Measurements from ENCODE around the gene EFCAB9. TPM values are rescaled to one million over a fixed set of nuclear protein-coding genes. Genes with fewer than 3 reads are reported as not detected.

EFCAB9 gene
- polyA plus RNA-seq, 1 of the 3 experiments (the other 2 are of a cell fraction): 0.10 TPM

GRCh38 chr5:172145870-172146747, 47.9 kb upstream of the EFCAB9 start:
- 89% methylated on average over 17 of the region's 21 CpGs for WGBS (ENCODE audit: low lambda C conversion rate)

DNA sequence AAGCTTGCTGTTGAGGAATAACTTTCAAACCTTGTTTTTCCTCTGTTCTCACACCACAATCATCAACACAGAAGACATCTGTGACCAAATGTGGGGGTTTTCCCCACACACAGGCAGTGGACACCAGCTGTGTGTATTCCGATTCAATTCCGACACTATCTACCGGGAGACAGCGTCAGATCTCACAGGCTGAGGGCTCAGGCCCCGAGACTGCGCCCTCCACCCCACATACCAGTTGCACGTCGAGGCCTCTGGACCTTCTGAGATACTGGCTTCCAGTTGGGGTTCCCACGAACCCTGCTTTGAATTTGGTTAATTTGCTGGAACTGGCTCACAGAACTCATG, 47.3 kb upstream of the EFCAB9 start:
- Histone ChIP-seq H3K9ac (no peak overlapping the region), H3K9me3 (no peaks in the 10 kb centered on the region), H3F3A (replicated peaks; ENCODE audit: insufficient read depth) (no peaks in the 10 kb centered on the region), H3K36me3 (replicated peaks in 1 of 2; ENCODE audit: control insufficient read depth in 1 of 2, insufficient read depth in 2 of 2, low read length in 1 of 2) (no peaks in the 10 kb centered on the region), H2AFZ (ENCODE audit: low read depth) (no peak overlapping the region), H4K20me1 (ENCODE audit: insufficient read depth) (peaks cover 10% of the 10 kb centered on the region; the same call in 1 of the 2 replicates), H3K4me3 (ENCODE audit: low read depth in 2 of 2, low read length in 1 of 2) (no peak overlapping the region), H3K27ac (ENCODE audit: low read depth in 2 of 2, low read length in 1 of 2) (no peak overlapping the region), H3K27me3 (ENCODE audit: insufficient read depth) (no peaks in the 10 kb centered on the region), H3K4me2 (no peak overlapping the region), H3K9me2 (no peaks in the 10 kb centered on the region), H3K4me1 (ENCODE audit: control insufficient read depth in 1 of 2, insufficient read depth in 2 of 2, low read depth in 1 of 2, low read length in 1 of 2) (peaks cover 0 to 30% of the 10 kb centered on the region in 2 experiments; a peak in 1 of 4 replicates), H3K79me2 (ENCODE audit: insufficient read depth) (peaks cover 11% of the 10 kb centered on the region; the same call in 1 of the 2 replicates)
- TF ChIP-seq, protein P1, sequence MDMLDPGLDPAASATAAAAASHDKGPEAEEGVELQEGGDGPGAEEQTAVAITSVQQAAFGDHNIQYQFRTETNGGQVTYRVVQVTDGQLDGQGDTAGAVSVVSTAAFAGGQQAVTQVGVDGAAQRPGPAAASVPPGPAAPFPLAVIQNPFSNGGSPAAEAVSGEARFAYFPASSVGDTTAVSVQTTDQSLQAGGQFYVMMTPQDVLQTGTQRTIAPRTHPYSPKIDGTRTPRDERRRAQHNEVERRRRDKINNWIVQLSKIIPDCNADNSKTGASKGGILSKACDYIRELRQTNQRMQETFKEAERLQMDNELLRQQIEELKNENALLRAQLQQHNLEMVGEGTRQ (IDR thresholded peaks at IDR 0.05; ENCODE audit: borderline replicate concordance, low read depth, low read length): no peak
- TF ChIP-seq, protein P2, sequence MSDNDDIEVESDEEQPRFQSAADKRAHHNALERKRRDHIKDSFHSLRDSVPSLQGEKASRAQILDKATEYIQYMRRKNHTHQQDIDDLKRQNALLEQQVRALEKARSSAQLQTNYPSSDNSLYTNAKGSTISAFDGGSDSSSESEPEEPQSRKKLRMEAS (IDR thresholded peaks at IDR 0.05; ENCODE audit: low read depth): no peak
- TF ChIP-seq MXI1 (IDR thresholded peaks at IDR 0.05; ENCODE audit: low read depth, low read length): no peak
- no peak for TF ChIP-seq MEF2A (IDR thresholded peaks at IDR 0.05; ENCODE audit: borderline replicate concordance, low read depth)
- CTCF ChIA-PET: interaction anchor here (1.8 kb wide), 1 partner anchor 41 kb away, joined by 4 read pairs; the partner anchor contains the start of gene STK10
- POLR2A ChIA-PET: no interaction called here
- WGBS (ENCODE audit: low lambda C conversion rate): 95% methylated on average over 9 of the region's 9 CpGs
- no peak for DNase-seq

More at GRCh38 chr5:172145870-172146747, 47.9 kb upstream of the EFCAB9 start:
- Histone ChIP-seq H3K4me1 (ENCODE audit: control insufficient read depth in 1 of 2, insufficient read depth in 2 of 2, low read depth in 1 of 2, low read length in 1 of 2) (peaks cover 0 to 33% of the 10 kb centered on the region in 2 experiments; a peak in 1 of 4 replicates), H3K79me2 (ENCODE audit: insufficient read depth) (peaks cover 11% of the 10 kb centered on the region; the same call in 1 of the 2 replicates), H3F3A (replicated peaks; ENCODE audit: insufficient read depth) (no peaks in the 10 kb centered on the region), H3K9me3 (no peaks in the 10 kb centered on the region), H3K9me2 (no peaks in the 10 kb centered on the region), H4K20me1 (ENCODE audit: insufficient read depth) (peaks cover 14% of the 10 kb centered on the region; the same call in 1 of the 2 replicates), H3K9ac (no peak overlapping the region), H3K27ac (ENCODE audit: low read depth in 2 of 2, low read length in 1 of 2) (no peak overlapping the region), H3K4me2 (no peak overlapping the region), H3K36me3 (replicated peaks in 1 of 2; ENCODE audit: control insufficient read depth in 1 of 2, insufficient read depth in 2 of 2, low read length in 1 of 2) (no peaks in the 10 kb centered on the region), H3K27me3 (ENCODE audit: insufficient read depth) (no peaks in the 10 kb centered on the region), H2AFZ (ENCODE audit: low read depth) (no peak overlapping the region), H3K4me3 (ENCODE audit: low read depth in 2 of 2, low read length in 1 of 2) (no peak overlapping the region)
- ChIA-PET POLR2A (no interaction called here), CTCF (interaction anchor here (0.8 to 1.8 kb wide), 2 partner anchors 42 to 138 kb away, joined by 3 to 4 read pairs; partner anchors contain the start of genes STK10 and UBTD2)
- no peak for DNase-seq
- TF ChIP-seq, protein P3, sequence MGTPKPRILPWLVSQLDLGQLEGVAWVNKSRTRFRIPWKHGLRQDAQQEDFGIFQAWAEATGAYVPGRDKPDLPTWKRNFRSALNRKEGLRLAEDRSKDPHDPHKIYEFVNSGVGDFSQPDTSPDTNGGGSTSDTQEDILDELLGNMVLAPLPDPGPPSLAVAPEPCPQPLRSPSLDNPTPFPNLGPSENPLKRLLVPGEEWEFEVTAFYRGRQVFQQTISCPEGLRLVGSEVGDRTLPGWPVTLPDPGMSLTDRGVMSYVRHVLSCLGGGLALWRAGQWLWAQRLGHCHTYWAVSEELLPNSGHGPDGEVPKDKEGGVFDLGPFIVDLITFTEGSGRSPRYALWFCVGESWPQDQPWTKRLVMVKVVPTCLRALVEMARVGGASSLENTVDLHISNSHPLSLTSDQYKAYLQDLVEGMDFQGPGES (IDR thresholded peaks at IDR 0.05; ENCODE audit: low read depth, low read length): no peak
- TF ChIP-seq FOSL2 (IDR thresholded peaks at IDR 0.05; ENCODE audit: borderline replicate concordance, low read depth) (no peak), TAF1 (IDR thresholded peaks at IDR 0.05; ENCODE audit: borderline replicate concordance, low read depth, low read length) (no peak), GABPA (IDR thresholded peaks at IDR 0.05; ENCODE audit: low read depth) (no peak), NFIC (IDR thresholded peaks at IDR 0.05; ENCODE audit: borderline replicate concordance) (no peak), JUND (IDR thresholded peaks at IDR 0.05) (no peak), MEF2A (IDR thresholded peaks at IDR 0.05; ENCODE audit: borderline replicate concordance, low read depth) (no peak)
